Cardiac fibroblast (primary cell): Measurements from ENCODE around the gene UNC80.

Experiments
- DNase-seq, 2 donors: peaks; one replicate each; pipeline versions ENCODE4 v3.0.0 to v3.0.0-alpha.2; 2010; ENCODE audit warnings: low read depth in 2 of 2
- H3K4me3 ChIP-seq, 2 donors: replicated peaks in 1 of 2; 1 replicate in 1 of 2; 2 replicates in 1 of 2; pipeline ENCODE4 v1.5.1; 2011; ENCODE audit warnings: low read depth in 2 of 2, low read length in 2 of 2, mild to moderate bottlenecking in 2 of 2, moderate library complexity in 1 of 2
- TF ChIP-seq, protein P1 (sequence below): IDR thresholded peaks from one replicate; pipeline ENCODE4 v1.5.1; 2011; ENCODE audit warnings: low read depth, mild to moderate bottlenecking, low read length, inconsistent platforms

UNC80 gene

DNA sequence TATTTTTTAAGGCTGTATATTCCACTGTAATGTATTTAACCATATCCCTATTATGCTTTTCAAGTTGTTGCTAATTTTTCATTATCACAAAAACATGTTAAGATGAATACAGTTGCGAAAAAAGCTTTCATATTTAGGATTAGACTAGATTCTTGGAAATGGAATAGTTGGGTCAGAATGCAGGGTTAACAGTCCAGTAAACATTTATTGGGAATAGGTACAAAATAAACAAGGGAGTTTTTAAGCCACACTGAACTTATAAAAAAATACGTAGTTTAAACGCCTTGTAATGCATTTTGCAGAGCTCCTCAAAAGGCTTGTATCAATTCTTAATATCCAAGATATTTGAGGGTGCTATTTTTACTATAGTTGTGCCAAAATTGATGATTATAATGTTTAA, 266.4 kb downstream of the UNC80 start:
- TF ChIP-seq, protein P1, sequence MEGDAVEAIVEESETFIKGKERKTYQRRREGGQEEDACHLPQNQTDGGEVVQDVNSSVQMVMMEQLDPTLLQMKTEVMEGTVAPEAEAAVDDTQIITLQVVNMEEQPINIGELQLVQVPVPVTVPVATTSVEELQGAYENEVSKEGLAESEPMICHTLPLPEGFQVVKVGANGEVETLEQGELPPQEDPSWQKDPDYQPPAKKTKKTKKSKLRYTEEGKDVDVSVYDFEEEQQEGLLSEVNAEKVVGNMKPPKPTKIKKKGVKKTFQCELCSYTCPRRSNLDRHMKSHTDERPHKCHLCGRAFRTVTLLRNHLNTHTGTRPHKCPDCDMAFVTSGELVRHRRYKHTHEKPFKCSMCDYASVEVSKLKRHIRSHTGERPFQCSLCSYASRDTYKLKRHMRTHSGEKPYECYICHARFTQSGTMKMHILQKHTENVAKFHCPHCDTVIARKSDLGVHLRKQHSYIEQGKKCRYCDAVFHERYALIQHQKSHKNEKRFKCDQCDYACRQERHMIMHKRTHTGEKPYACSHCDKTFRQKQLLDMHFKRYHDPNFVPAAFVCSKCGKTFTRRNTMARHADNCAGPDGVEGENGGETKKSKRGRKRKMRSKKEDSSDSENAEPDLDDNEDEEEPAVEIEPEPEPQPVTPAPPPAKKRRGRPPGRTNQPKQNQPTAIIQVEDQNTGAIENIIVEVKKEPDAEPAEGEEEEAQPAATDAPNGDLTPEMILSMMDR = no peak
- no peak overlapping the region for H3K4me3 ChIP-seq
- DNase-seq = no peak

DNA sequence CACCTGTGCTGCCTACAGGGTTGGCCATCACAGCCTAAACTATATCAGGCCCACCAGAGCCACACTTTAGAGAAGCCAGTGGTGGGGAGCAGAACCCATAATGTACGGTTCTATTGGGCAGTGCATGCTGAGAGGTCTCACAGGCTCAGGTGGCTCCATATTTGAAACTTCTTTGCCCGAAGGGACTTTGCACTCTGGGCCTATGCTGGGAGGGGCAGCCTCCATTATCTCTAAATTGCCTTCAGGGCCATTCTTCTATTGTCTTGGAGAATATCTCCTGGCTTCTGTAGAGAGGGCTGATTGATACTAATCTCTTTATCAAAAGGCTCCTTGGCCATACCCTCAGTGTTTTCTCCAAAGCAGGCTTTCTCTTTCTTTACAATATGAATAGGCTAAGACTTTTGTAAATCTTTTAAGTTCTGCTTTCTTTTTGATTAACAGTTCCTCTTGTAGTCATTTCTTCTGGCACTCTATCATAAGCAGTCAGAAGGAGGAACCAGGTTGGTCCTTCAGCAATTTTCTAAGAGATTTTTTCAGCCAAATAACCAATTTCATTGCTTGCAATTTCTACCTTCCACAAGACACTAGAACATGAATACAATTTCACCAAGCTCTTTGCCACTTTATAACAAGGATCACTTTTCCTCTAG, 275.3 kb downstream of the UNC80 start:
- no peak for DNase-seq
- H3K4me3 ChIP-seq = no peak overlapping the region
- TF ChIP-seq, protein P1 = no peak
